Measurements from ENCODE around the gene DDR1. TPM values are rescaled to one million over a fixed set of nuclear protein-coding genes. Genes with fewer than 3 reads are reported as not detected.

Gene DDR1
- total RNA-seq, result 10 to 100 TPM; 36.7 to 60.1 (median 39.8) TPM

DNA sequence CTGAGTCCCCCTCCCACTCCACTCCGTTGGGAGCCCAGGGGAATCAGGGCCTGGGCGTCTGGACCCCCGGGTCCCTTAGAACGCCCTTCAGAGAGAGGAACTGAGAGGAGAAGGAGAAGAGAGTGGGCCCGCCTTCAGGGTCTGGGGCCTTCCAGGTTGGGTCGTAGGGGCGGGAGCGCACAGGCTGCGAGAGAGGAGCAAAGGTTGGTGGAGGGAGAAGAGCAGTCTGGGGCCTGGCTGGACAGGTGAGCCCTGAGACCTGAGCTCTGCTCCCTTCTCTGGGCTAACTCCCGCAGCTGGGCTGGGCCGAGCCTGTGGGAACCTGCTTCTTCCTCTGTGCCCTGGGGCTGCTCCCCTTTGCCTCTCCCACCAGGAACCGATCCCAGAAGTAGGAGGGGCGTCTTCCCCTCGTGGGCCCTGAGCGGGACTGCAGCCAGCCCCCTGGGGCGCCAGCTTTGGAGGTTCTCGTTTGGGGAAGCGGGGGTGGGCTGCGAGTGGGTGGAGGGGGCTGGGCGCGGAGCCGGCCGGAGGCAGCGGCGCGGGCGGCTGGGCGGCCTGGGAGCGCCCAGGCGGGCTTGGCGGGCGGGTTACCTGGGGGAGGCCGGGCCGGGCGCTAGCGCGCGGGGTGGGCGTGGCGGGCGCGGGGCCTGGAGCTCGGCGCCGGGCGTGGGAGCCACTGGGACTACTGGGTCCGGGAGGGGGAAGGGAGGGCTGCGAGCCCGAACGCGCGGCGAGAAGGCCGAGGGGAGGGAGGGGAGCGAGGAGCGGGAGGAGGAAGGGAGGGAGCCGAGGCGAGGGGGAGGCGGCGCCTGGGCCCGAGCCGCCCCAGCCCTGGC, at the start of gene DDR1:
Gene DDR1, plus strand, starts transcription at position 835 of the 836 bp plus-strand sequence. CDS start 4,211 bp downstream, outside the sequence.
- peak within 1 kb of the TSS; percentile 66 to 83 (median 76) for H3K4me3 ChIP-seq
- peak within 1 kb of the TSS; percentile 87 to 98 (median 94) for H3K27ac ChIP-seq
- H3K9me3 ChIP-seq, result no peaks in the 10 kb centered on the region
- peak in 1 of 2 donors; percentile 28 for DNase-seq (ENCODE audit: low spot score in 2 of 2)
- WGBS, 2 donors, result 18 to 35% methylated on average over 20 to 36 of the region's 62 CpGs
- H3K36me3 ChIP-seq, result peaks cover 0 to under 1% (median 0%) of the 10 kb centered on the region in 3 donors
- no peaks in the 10 kb centered on the region for H3K27me3 ChIP-seq
- TF ChIP-seq CTCF (IDR thresholded peaks at IDR 0.05) (no peak), POLR2A (IDR thresholded peaks at IDR 0.05) (no peak)
- peaks cover 0 to 60% (median 47%) of the 10 kb centered on the region in 4 donors for H3K4me1 ChIP-seq

GRCh38 chr6:30834646-30835045, 49.7 kb upstream of the DDR1 start:
- peak overlapping the region in 2 of 4 donors; percentile 65 to 70 for H3K27ac ChIP-seq
- TF ChIP-seq CTCF (IDR thresholded peaks at IDR 0.05) (no peak), EP300 (IDR thresholded peaks at IDR 0.05) (no peak), POLR2A (IDR thresholded peaks at IDR 0.05) (no peak)
- H3K9me3 ChIP-seq, result no peaks in the 10 kb centered on the region
- no peaks in the 10 kb centered on the region for H3K27me3 ChIP-seq
- DNase-seq (ENCODE audit: low spot score in 2 of 2), result no peak
- no peak overlapping the region for H3K4me3 ChIP-seq
- WGBS, 2 donors, result 74 to 80% methylated on average over 4 of the region's 4 CpGs
- H3K36me3 ChIP-seq, result no peaks in the 10 kb centered on the region
- H3K4me1 ChIP-seq, result peaks cover 0 to 27% (median 0%) of the 10 kb centered on the region in 4 donors

DNA sequence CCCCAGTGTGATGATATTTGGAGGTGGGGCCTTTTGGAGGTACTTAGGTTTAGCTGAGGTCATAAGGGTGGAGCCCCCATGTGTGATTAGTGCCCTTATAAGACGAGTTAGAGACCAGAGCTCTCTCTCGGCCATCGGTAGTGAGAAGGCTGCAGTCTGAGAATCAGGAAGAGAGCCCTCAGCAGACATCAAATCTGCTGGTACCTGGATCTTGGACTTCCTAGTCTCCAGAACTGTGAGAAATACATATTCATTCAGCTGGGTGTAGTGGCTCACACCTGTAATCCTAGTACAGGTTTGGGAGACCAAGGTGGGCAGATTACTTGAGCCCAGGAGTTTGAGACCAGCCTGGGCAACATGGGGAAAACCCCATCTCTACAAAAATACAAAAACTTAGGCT, 48.7 kb upstream of the DDR1 start:
- no peak for TF ChIP-seq POLR2A (IDR thresholded peaks at IDR 0.05)
- TF ChIP-seq EP300 (IDR thresholded peaks at IDR 0.05), result no peak
- no peak for TF ChIP-seq CTCF (IDR thresholded peaks at IDR 0.05)
- Histone ChIP-seq H3K27me3 (no peaks in the 10 kb centered on the region), H3K9me3 (no peaks in the 10 kb centered on the region), H3K27ac (peak overlapping the region in 2 of 4 donors; percentile 65 to 70), H3K4me3 (no peak overlapping the region), H3K36me3 (no peaks in the 10 kb centered on the region), H3K4me1 (peaks cover 0 to 19% (median 0%) of the 10 kb centered on the region in 4 donors)
- no peak for DNase-seq (ENCODE audit: low spot score in 2 of 2)
- WGBS, 2 donors, result 88 to 94% methylated on average over 3 of the region's 3 CpGs

- no peaks in the 10 kb centered on the region for H3K36me3 ChIP-seq
- no peak overlapping the region for H3K4me3 ChIP-seq
- WGBS, 2 donors, result 53 to 74% methylated on average over 1 of the region's 1 CpG
- no peak for TF ChIP-seq POLR2A (IDR thresholded peaks at IDR 0.05)
- no peak for TF ChIP-seq EP300 (IDR thresholded peaks at IDR 0.05)
- TF ChIP-seq CTCF (IDR thresholded peaks at IDR 0.05), result no peak
- DNase-seq (ENCODE audit: low spot score in 2 of 2), result no peak
- H3K27ac ChIP-seq, result peak overlapping the region in 3 of 4 donors; percentile 8 to 65 (median 42)
- no peaks in the 10 kb centered on the region for H3K27me3 ChIP-seq
- no peaks in the 10 kb centered on the region for H3K9me3 ChIP-seq
- peaks cover 0 to 19% (median 0%) of the 10 kb centered on the region in 4 donors for H3K4me1 ChIP-seq
Measured at GRCh38 chr6:30836431-30836866, 47.9 kb upstream of the DDR1 start.

DNA sequence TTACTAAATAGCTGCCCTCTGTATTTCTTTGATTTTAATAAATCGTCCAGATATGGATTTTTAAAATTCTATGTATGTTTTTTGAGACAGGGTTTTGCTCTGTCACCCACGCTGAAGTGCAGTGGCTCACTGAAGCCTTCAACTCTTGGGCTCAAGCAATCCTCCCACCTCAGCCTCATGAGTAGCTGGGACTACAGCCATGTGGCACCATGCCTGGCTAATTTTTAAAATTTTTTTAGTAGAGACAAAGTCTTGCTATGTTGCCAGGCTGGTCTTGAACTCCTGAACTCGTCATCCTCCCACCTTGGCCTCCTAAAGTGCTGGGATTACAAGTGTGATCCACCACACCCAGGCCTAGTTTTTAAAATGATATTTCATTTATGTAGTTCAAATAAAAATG, 47.4 kb upstream of the DDR1 start:
- Histone ChIP-seq H3K4me1 (peaks cover 0 to 21% (median 0%) of the 10 kb centered on the region in 4 donors), H3K27me3 (no peaks in the 10 kb centered on the region), H3K27ac (peak overlapping the region in 3 of 4 donors; percentile 8 to 65 (median 42)), H3K36me3 (no peaks in the 10 kb centered on the region), H3K4me3 (no peak overlapping the region), H3K9me3 (no peaks in the 10 kb centered on the region)
- no peak for DNase-seq (ENCODE audit: low spot score in 2 of 2)
- no peak for TF ChIP-seq CTCF (IDR thresholded peaks at IDR 0.05)
- TF ChIP-seq POLR2A (IDR thresholded peaks at IDR 0.05), result no peak
- TF ChIP-seq EP300 (IDR thresholded peaks at IDR 0.05), result no peak
- WGBS, 2 donors, result 38 to 50% methylated on average over 3 of the region's 3 CpGs

Data from tibial nerve (tissue), 4 donors.